ENCODE data around the gene GNG12. TPM values are rescaled to one million over a fixed set of nuclear protein-coding genes. Genes with fewer than 3 reads are reported as not detected.

The GNG12 gene
- total RNA-seq, 2 donors from 2014 or later: 116 to 137 TPM

DNA sequence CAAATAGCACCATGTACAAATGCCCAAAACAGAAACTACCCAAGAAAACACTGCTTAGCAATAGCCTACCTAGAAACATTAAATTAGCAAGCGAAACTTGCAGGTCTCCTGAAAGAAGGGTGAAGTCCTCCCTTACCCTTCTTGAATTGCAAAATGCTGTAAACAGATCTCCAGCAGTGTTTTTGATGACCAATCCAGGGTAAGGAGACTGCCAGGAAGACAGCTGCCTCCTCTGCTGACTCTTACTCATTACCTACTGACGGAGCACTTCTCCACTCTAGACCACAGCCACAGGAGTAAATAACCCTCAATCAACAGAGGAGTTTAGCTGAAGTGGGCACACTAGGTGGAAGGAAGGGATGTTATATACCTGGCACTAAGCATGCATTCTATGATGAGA is 180.5 kb downstream of the GNG12 start:
- H3K27me3 ChIP-seq (replicated peaks; ENCODE audit: insufficient read depth): no peaks in the 10 kb centered on the region
- DNase-seq (ENCODE audit: low spot score) (no peak), ATAC-seq (ENCODE audit: insufficient number of reproducible peaks, low FRiP score, low read depth) (no peak)
- H3K4me1 ChIP-seq (ENCODE audit: control insufficient read depth in 1 of 2, low read depth in 2 of 2): peaks cover 0 to under 1% of the 10 kb centered on the region in 2 donors
- H3K9me3 ChIP-seq: no peaks in the 10 kb centered on the region
- no peak for TF ChIP-seq CTCF (IDR thresholded peaks at IDR 0.05)
- no peak overlapping the region for H3K4me3 ChIP-seq
- H3K27ac ChIP-seq: no peak overlapping the region
- H3K36me3 ChIP-seq: no peaks in the 10 kb centered on the region

Other genes with a start within 250 kb of the GNG12 start
- gene GADD45A, start 148.3 kb downstream of the GNG12 start, total RNA-seq: 100 to 1,000 TPM; 227 to 262 TPM
- gene DIRAS3, start 217.2 kb upstream of the GNG12 start, total RNA-seq: 1 to 10 TPM in 1 of 2 donors, not detected in 1; 4.6 TPM